ENCODE data around the gene KRT76.

- TF ChIP-seq EZH2phosphoT487 (IDR thresholded peaks at IDR 0.05; ENCODE audit: borderline replicate concordance, low read length) (no peak), CTCF (conservative IDR thresholded peaks at IDR 0.05; ENCODE audit: low read depth, low read length) (no peak)
These were observed 56.7 kb downstream of the KRT76 start for GRCh38 chr12:52720365-52720886.

Measured in PC-3 (cell line).